OCI-LY1 (cell line): ENCODE data around the gene KLHDC10.
A peak's percentile ranks its signal among the peaks of the same experiment; 100 is the strongest.
"Not testable (repeated sequence)": the region's sequence is repeated elsewhere in the genome, so short reads cannot be mapped to it uniquely, and the experiment has no call there.

Source experiments
- H2AFZ ChIP-seq: fragments of 200-600 bp; sonication (generic), shearing (Covaris generic); 2 replicates; pipeline ENCODE4 v1.6.0; 2014; ENCODE audit warnings: antibody characterized with exemption, mild to moderate bottlenecking, low read length
- H3F3A ChIP-seq: fragments of 200-600 bp; sonication (generic), shearing (Covaris generic); 2 replicates; pipeline ENCODE4 v1.6.0; 2014; ENCODE audit warnings: mild to moderate bottlenecking, antibody characterized with exemption, low read length, moderate library complexity; ENCODE audit not compliant: insufficient read depth
- H3K27ac ChIP-seq: fragments of 200-600 bp; sonication (generic); 2 replicates; pipeline ENCODE4 v1.5.1; 2014; ENCODE audit warnings: low read length, mixed run types, mild to moderate bottlenecking, low read depth; ENCODE audit not compliant: poor library complexity, severe bottlenecking
- H3K27me3 ChIP-seq: fragments of 200-600 bp; sonication (generic); 2 replicates; pipeline ENCODE4 v1.6.0; 2014; ENCODE audit warnings: antibody characterized with exemption, mild to moderate bottlenecking, low read length, moderate library complexity; ENCODE audit not compliant: insufficient read depth
- H3K36me3 ChIP-seq: fragments of 200-600 bp; sonication (generic); 2 replicates; pipeline ENCODE4 v1.6.1; 2014; ENCODE audit warnings: mild to moderate bottlenecking, antibody characterized with exemption, low read length, moderate library complexity, mixed read lengths; ENCODE audit not compliant: insufficient read depth
- H3K4me1 ChIP-seq: fragments of 200-600 bp; sonication (generic); 2 replicates; pipeline ENCODE4 v1.5.1; 2014; ENCODE audit warnings: mild to moderate bottlenecking, low read length, moderate library complexity; ENCODE audit not compliant: insufficient read depth, severe bottlenecking
- H3K4me2 ChIP-seq: fragments of 200-600 bp; sonication (generic), shearing (Covaris generic); 2 replicates; pipeline ENCODE4 v1.6.1; 2014; ENCODE audit warnings: low read length
- H3K4me3 ChIP-seq: fragments of 200-600 bp; sonication (generic); 2 replicates; pipeline ENCODE4 v1.5.1; 2014; ENCODE audit warnings: low read length, low read depth, mild to moderate bottlenecking, mixed read lengths; ENCODE audit not compliant: poor library complexity, severe bottlenecking
- H3K79me2 ChIP-seq: fragments of 200-600 bp; shearing (Covaris generic); 2 replicates; pipeline ENCODE4 v1.6.1; 2016; ENCODE audit warnings: mixed run types, low read length, mixed read lengths; ENCODE audit not compliant: insufficient read depth
- H3K9ac ChIP-seq: fragments of 200-600 bp; sonication (generic), shearing (Covaris generic); 2 replicates; pipeline ENCODE4 v1.6.1; 2014; ENCODE audit warnings: mild to moderate bottlenecking, low read length, mixed read lengths
- H3K9me2 ChIP-seq: fragments of 200-600 bp; sonication (generic), shearing (Covaris generic); 2 replicates; pipeline ENCODE4 v1.6.1; 2014; ENCODE audit warnings: low read depth, mild to moderate bottlenecking, low read length, mixed read lengths
- H3K9me3 ChIP-seq: fragments of 200-600 bp; shearing (Covaris generic); 2 replicates; pipeline ENCODE4 v1.6.1; 2014; ENCODE audit warnings: low read length, mixed read lengths
- H4K20me1 ChIP-seq: fragments of 200-600 bp; sonication (generic), shearing (Covaris generic); 2 replicates; pipeline ENCODE4 v1.6.0; 2016; ENCODE audit warnings: mild to moderate bottlenecking, low read length; ENCODE audit not compliant: insufficient read depth
- CTCF ChIP-seq: fragments of 200-600 bp; sonication (generic), shearing (Covaris generic); IDR thresholded peaks from 2 replicates; pipeline ENCODE4 v1.5.1; 2017; ENCODE audit warnings: mild to moderate bottlenecking, antibody characterized with exemption, low read length, moderate library complexity, mixed read lengths
- EZH2 ChIP-seq: fragments of 200-600 bp; sonication (generic), shearing (Covaris generic); IDR thresholded peaks from 2 replicates; pipeline ENCODE4 v1.8.0; 2017; ENCODE audit warnings: borderline replicate concordance, mixed run types, mild to moderate bottlenecking, antibody characterized with exemption, low read length, moderate library complexity, mixed read lengths

The KLHDC10 gene

GRCh38 chr7:130063036-130063435, 7.3 kb upstream of the KLHDC10 start:
- Histone ChIP-seq H3K27ac (no peak overlapping the region), H3K4me3 (no peak overlapping the region), H3K4me1 (peaks cover 11% of the 10 kb centered on the region), H3K4me2 (no peak overlapping the region), H3K27me3 (no peaks in the 10 kb centered on the region), H2AFZ (no peak overlapping the region), H3K9me2 (no peaks in the 10 kb centered on the region), H3K36me3 (no peaks in the 10 kb centered on the region), H3K79me2 (no peaks in the 10 kb centered on the region), H3K9ac (no peak overlapping the region), H4K20me1 (no peaks in the 10 kb centered on the region), H3K9me3 (peaks cover 8% of the 10 kb centered on the region), H3F3A (no peaks in the 10 kb centered on the region)
- TF ChIP-seq CTCF (peak; percentile 99), EZH2 (no peak)

- not testable (repeated sequence) for H3F3A ChIP-seq, H3K9ac ChIP-seq, H3K27ac ChIP-seq, H3K9me3 ChIP-seq, H3K9me2 ChIP-seq, H3K4me3 ChIP-seq, H3K27me3 ChIP-seq, H4K20me1 ChIP-seq, H2AFZ ChIP-seq, H3K4me2 ChIP-seq, H3K79me2 ChIP-seq, H3K36me3 ChIP-seq
- peaks cover 12% of the 10 kb centered on the region for H3K4me1 ChIP-seq
Measured at GRCh38 chr7:130064580-130064926, 5.8 kb upstream of the KLHDC10 start.

- Histone ChIP-seq H2AFZ (no peak overlapping the region), H3K4me3 (no peak overlapping the region), H3K27ac (no peak overlapping the region), H3K4me2 (no peak overlapping the region), H3F3A (no peaks in the 10 kb centered on the region), H3K27me3 (no peaks in the 10 kb centered on the region), H3K9me2 (no peaks in the 10 kb centered on the region), H3K9ac (no peak overlapping the region), H4K20me1 (no peaks in the 10 kb centered on the region), H3K9me3 (peaks cover 8% of the 10 kb centered on the region), H3K79me2 (no peaks in the 10 kb centered on the region), H3K36me3 (no peaks in the 10 kb centered on the region), H3K4me1 (peaks cover 10% of the 10 kb centered on the region)
- TF ChIP-seq EZH2, result no peak
- no peak for TF ChIP-seq CTCF
Measured at GRCh38 chr7:130065500-130066152, 4.7 kb upstream of the KLHDC10 start.
